CD14-positive monocyte (primary cell): ENCODE results near the gene MAB21L1. TPM values are rescaled to one million over a fixed set of nuclear protein-coding genes. Genes with fewer than 3 reads are reported as not detected.

ENCODE experiments used
- DNase-seq, 3 donors: peaks; one replicate each; pipeline ENCODE4 v3.0.0-alpha.2; 2011 to 2022
- H2AFZ ChIP-seq: 2 replicates; pipeline ENCODE4 v1.6.0; 2012; ENCODE audit warnings: mild to moderate bottlenecking, low read depth, low read length, inconsistent platforms; ENCODE audit not compliant: insufficient read depth, poor library complexity, severe bottlenecking
- H3K27ac ChIP-seq, 2 donors: 1 replicate in 1 of 2; 2 replicates in 1 of 2; pipeline ENCODE4 v1.5.1; 2012 to 2013; ENCODE audit warnings: low read length in 2 of 2, control low read depth in 1 of 2, inconsistent platforms in 1 of 2, low read depth in 1 of 2, mild to moderate bottlenecking in 1 of 2
- H3K27me3 ChIP-seq, 2 donors: one replicate each; pipeline versions ENCODE4 v1.6.0 to v1.6.1; 2011 to 2013; ENCODE audit warnings: low read length in 2 of 2; ENCODE audit not compliant: control insufficient read depth in 2 of 2, insufficient read depth in 2 of 2
- H3K36me3 ChIP-seq, 2 donors: replicated peaks in 1 of 2; 1 replicate in 1 of 2; 2 replicates in 1 of 2; pipeline versions ENCODE4 v1.5.1 to v1.6.1; 2012 to 2013; ENCODE audit warnings: low read length in 2 of 2, control low read depth in 1 of 2, inconsistent platforms in 1 of 2, mild to moderate bottlenecking in 1 of 2; ENCODE audit not compliant: insufficient read depth in 2 of 2, control insufficient read depth in 1 of 2
- H3K4me1 ChIP-seq, 2 donors: 1 replicate in 1 of 2; 2 replicates in 1 of 2; pipeline versions ENCODE4 v1.5.1 to v1.6.1; 2012 to 2013; ENCODE audit warnings: low read length in 2 of 2, control low read depth in 1 of 2, inconsistent platforms in 1 of 2, mild to moderate bottlenecking in 1 of 2, moderate library complexity in 1 of 2; ENCODE audit not compliant: insufficient read depth in 2 of 2, control insufficient read depth in 1 of 2
- H3K4me2 ChIP-seq: replicated peaks from 2 replicates; pipeline ENCODE3; 2012; ENCODE audit warnings: low read length, moderate library complexity, mild to moderate bottlenecking; ENCODE audit not compliant: poor library complexity, severe bottlenecking; ENCODE audit errors: extremely low read depth
- H3K4me3 ChIP-seq, 3 experiments: fragments of 200-600 bp in 1 of 3; sonication (generic) in 1 of 3; replicated peaks in 1 of 3; 1 replicate in 2 of 3; 2 replicates in 1 of 3; pipeline ENCODE4 v1.5.1; 2011 to 2013; ENCODE audit warnings: low read length in 3 of 3, mild to moderate bottlenecking in 3 of 3, control low read depth in 2 of 3, low read depth in 2 of 3, inconsistent platforms in 1 of 3, moderate library complexity in 1 of 3
- H3K79me2 ChIP-seq: 2 replicates; pipeline ENCODE4 v1.6.0; 2012; ENCODE audit warnings: mild to moderate bottlenecking, control low read depth, inconsistent platforms, low read length, moderate library complexity; ENCODE audit not compliant: insufficient read depth
- H3K9ac ChIP-seq: 2 replicates; pipeline ENCODE4 v1.6.0; 2017; ENCODE audit warnings: low read length, mild to moderate bottlenecking; ENCODE audit not compliant: insufficient read depth, poor library complexity, severe bottlenecking
- H3K9me3 ChIP-seq, 2 donors: replicated peaks in 1 of 2; 1 replicate in 1 of 2; 2 replicates in 1 of 2; pipeline versions ENCODE4 v1.5.1 to v1.6.1; 2012 to 2013; ENCODE audit warnings: low read length in 2 of 2, control low read depth in 1 of 2; ENCODE audit not compliant: control insufficient read depth in 1 of 2, insufficient read depth in 1 of 2
- H4K20me1 ChIP-seq: 2 replicates; pipeline ENCODE4 v1.6.0; 2012; ENCODE audit warnings: mild to moderate bottlenecking, low read length, control low read depth, moderate library complexity; ENCODE audit not compliant: insufficient read depth
- H3K27ac Mint-ChIP-seq, 7 donors: one replicate each; pipeline ENCODE4 v1.8.0; 2020; ENCODE audit warnings: mild to moderate bottlenecking in 7 of 7, mixed read lengths in 7 of 7, moderate library complexity in 6 of 7, inconsistent platforms in 2 of 7
- H3K27me3 Mint-ChIP-seq, 3 donors: one replicate each; pipeline ENCODE4 v1.8.0; 2021 to 2022; ENCODE audit warnings: low read depth in 3 of 3, mild to moderate bottlenecking in 3 of 3, mixed read lengths in 3 of 3, moderate library complexity in 3 of 3, inconsistent platforms in 1 of 3
- H3K36me3 Mint-ChIP-seq, 2 donors: one replicate each; pipeline ENCODE4 v1.8.0; 2020; ENCODE audit warnings: mixed read lengths in 2 of 2, inconsistent platforms in 1 of 2, mild to moderate bottlenecking in 1 of 2
- H3K4me1 Mint-ChIP-seq: one replicate; pipeline ENCODE4 v1.8.0; 2020; ENCODE audit warnings: mild to moderate bottlenecking, mixed read lengths
- H3K4me3 Mint-ChIP-seq, 2 donors: one replicate each; pipeline ENCODE4 v1.8.0; 2020; ENCODE audit warnings: mild to moderate bottlenecking in 2 of 2, mixed read lengths in 2 of 2, moderate library complexity in 1 of 2
- H3K9me3 Mint-ChIP-seq, 7 donors: one replicate each; pipeline ENCODE4 v1.8.0; 2020 to 2022; ENCODE audit warnings: mixed read lengths in 7 of 7, mild to moderate bottlenecking in 6 of 7, moderate library complexity in 6 of 7, inconsistent platforms in 2 of 7
- WGBS: methylation state at CpG from one replicate; pipeline ENCODE4 v1.1.5; 2013; ENCODE audit warnings: missing lambda C conversion rate; ENCODE audit not compliant: insufficient coverage; 5-methylcytosine and 5-hydroxymethylcytosine counted together
- intact Hi-C, 2 donors: fragments of 100-400 bp; cut with micrococcal nuclease; formaldehyde crosslinking; loops; one replicate each; pipeline versions ENCODE4 v1.15.0 to v1.15.1; 2023
- polyA minus RNA-seq: library from RNA; depleted of rRNA, polyadenylated mRNA; stranded (reverse); fragments of >200 nt; gene quantifications from 2 replicates; pipeline ENCODE4 v1.2.3, GENCODE V29; 2012
- polyA plus RNA-seq, 3 donors: library from polyadenylated mRNA; depleted of rRNA in 1 of 3; unstranded in 2 of 3; stranded (reverse) in 1 of 3; fragments of 300-500 nt in 2 of 3; fragments of >200 nt in 1 of 3; fragmentation: Illumina TruSeq in 2 of 3; gene quantifications; 1 replicate in 2 of 3; 2 replicates in 1 of 3; pipeline ENCODE4 v1.2.3, GENCODE V29; 2012 to 2021
- total RNA-seq, 12 experiments: library from RNA in 1 of 12; stranded (reverse) in 1 of 12; fragments of 120-200 nt in 1 of 12; gene quantifications; one replicate each; pipeline ENCODE4 v1.2.4 and lab custom pipeline; 2013 to 2026; ENCODE audit warnings: mixed read lengths in 6 of 12, inconsistent platforms in 1 of 12
- TF ChIP-seq, protein P1 (sequence below): fragments of 200-600 bp; IDR thresholded peaks from one replicate; pipeline ENCODE4 v1.8.0; 2022; ENCODE audit warnings: antibody characterized with exemption, mild to moderate bottlenecking

The MAB21L1 gene
- 0.04 TPM for total RNA-seq (2013)
- polyA plus RNA-seq (not detected), polyA minus RNA-seq (not detected in 2 replicates), total RNA-seq (lab: John Stamatoyannopoulos, UW) (0 to 1.1 (median 0) reads per million in 11 experiments)

DNA sequence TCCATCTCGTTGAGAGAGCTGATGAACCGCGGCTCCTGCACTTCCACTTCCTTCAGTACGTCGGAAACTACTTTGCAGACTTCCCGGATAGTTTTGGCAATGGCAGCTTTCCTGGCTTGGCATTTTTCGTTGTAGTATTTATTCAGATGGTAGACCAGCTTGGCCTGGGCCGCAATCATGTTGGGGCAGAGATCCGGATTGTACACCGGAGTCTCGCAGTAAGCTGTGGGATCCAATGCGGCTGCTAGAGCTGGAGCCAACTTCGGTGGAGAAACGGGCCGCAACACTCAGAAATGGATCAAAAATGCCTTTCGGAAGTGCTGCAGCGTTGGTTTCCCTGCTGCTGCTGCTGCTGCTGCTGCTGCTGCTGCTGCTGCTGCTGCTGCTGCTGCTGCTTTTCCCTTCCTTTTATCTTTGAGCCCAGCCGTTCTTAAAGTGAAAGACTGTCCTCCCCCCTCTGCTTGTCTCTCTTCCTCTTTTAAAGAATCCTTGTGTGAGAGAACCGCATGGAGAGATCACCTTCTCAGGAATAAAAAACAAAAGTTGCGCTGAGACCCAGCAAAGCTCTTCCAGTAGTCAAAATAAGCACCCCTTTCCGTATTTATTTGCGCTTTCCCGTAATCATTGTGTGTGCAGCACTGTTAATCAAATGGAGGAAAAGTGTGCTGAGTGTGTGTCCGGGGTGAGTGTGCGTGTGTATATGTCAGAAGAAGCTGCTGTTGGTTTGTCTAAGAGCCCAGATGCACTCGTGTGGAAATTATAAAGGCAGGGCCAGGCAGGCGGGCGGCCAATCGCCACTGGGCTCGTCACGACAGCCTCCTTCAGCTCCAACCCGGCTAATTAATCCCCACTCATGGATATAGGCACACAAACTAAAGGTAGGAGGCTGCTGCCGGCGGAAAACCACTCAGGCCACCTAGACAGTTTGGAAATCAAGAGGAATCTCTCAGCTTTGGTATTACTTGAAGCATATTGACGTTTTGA is at the start of gene MAB21L1:
TSS of gene MAB21L1 (minus strand) at position 730 of the 984 bp plus-strand sequence. CDS start at position 179, 551 bp downstream.
- no peak within 1 kb of the TSS for H3K27ac ChIP-seq
- H3K27ac Mint-ChIP-seq = peak within 1 kb of the TSS in 4 of 7 donors; percentile 7 to 88 (median 38)
- peak within 1 kb of the TSS; percentile 29 to 68 (median 40) for H3K4me3 ChIP-seq
- H3K27me3 ChIP-seq = peaks cover 82 to 99% of the 10 kb centered on the region in 2 donors
- H3K4me3 Mint-ChIP-seq = peak within 1 kb of the TSS; percentile 82 to 96
- 5% methylated on average over 20 of the region's 35 CpGs for WGBS
- H3K4me1 ChIP-seq = peaks cover 20 to 21% of the 10 kb centered on the region in 2 donors
- H3K27me3 Mint-ChIP-seq = peaks cover 89 to 94% (median 89%) of the 10 kb centered on the region in 3 donors
- H3K36me3 ChIP-seq = no peaks in the 10 kb centered on the region
- TF ChIP-seq, protein P1, sequence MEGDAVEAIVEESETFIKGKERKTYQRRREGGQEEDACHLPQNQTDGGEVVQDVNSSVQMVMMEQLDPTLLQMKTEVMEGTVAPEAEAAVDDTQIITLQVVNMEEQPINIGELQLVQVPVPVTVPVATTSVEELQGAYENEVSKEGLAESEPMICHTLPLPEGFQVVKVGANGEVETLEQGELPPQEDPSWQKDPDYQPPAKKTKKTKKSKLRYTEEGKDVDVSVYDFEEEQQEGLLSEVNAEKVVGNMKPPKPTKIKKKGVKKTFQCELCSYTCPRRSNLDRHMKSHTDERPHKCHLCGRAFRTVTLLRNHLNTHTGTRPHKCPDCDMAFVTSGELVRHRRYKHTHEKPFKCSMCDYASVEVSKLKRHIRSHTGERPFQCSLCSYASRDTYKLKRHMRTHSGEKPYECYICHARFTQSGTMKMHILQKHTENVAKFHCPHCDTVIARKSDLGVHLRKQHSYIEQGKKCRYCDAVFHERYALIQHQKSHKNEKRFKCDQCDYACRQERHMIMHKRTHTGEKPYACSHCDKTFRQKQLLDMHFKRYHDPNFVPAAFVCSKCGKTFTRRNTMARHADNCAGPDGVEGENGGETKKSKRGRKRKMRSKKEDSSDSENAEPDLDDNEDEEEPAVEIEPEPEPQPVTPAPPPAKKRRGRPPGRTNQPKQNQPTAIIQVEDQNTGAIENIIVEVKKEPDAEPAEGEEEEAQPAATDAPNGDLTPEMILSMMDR = no peak
- DNase-seq = peak in 1 of 3 donors; percentile 30
- no peaks in the 10 kb centered on the region for H3K79me2 ChIP-seq
- peaks cover 0 to 34% (median 24%) of the 10 kb centered on the region in 7 donors for H3K9me3 Mint-ChIP-seq
- H2AFZ ChIP-seq = peak within 1 kb of the TSS; percentile 52
- peak within 1 kb of the TSS; percentile 22 for H3K9ac ChIP-seq
- peaks cover 32% of the 10 kb centered on the region for H3K4me1 Mint-ChIP-seq
- peaks cover 0 to 29% of the 10 kb centered on the region in 2 donors for H3K9me3 ChIP-seq
- H3K36me3 Mint-ChIP-seq = peaks cover 4 to 15% of the 10 kb centered on the region in 2 donors
- H4K20me1 ChIP-seq = no peaks in the 10 kb centered on the region
- H3K4me2 ChIP-seq = peak within 1 kb of the TSS; percentile 77
- intact Hi-C loops = no loop called here

DNA sequence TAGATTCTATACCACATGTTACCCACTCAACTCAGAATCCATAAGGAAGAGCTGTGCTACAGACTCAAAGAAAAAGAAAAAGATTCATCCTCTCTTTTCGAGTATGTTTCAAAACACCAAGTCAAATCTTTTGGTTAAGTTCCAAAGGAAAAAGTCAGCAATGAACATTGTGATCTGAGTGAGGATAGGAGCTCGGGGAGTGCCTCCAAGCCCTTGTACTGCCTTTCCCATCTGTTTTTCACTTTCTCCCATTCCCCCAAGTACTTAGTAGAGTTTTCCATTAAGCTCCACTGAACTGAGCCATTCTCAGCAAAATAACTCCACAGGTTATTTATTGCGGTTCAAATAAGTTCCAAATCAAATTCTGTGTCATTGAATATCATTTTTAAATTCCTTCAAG is 47.7 kb upstream of the MAB21L1 start:
- WGBS = no CpG with 5 or more reads among the region's 3 CpGs
- no peaks in the 10 kb centered on the region for H3K4me1 ChIP-seq
- no peaks in the 10 kb centered on the region for H3K4me1 Mint-ChIP-seq
- TF ChIP-seq, protein P1 = no peak
- H3K27ac ChIP-seq = no peak overlapping the region
- no peak for DNase-seq
- no peaks in the 10 kb centered on the region for H3K36me3 Mint-ChIP-seq
- H3K4me2 ChIP-seq = no peak overlapping the region
- no peak overlapping the region for H2AFZ ChIP-seq
- H3K9ac ChIP-seq = no peak overlapping the region
- no peaks in the 10 kb centered on the region for H3K79me2 ChIP-seq
- peaks cover 0 to 2% (median 0%) of the 10 kb centered on the region in 3 donors for H3K27me3 Mint-ChIP-seq
- H3K4me3 ChIP-seq = no peak overlapping the region
- peaks cover 0 to 9% of the 10 kb centered on the region in 2 donors for H3K9me3 ChIP-seq
- intact Hi-C loops = no loop called here
- peaks cover 0 to 13% (median 6%) of the 10 kb centered on the region in 7 donors for H3K9me3 Mint-ChIP-seq
- H3K4me3 Mint-ChIP-seq = no peak overlapping the region
- no peak overlapping the region for H3K27ac Mint-ChIP-seq
- H3K27me3 ChIP-seq = no peaks in the 10 kb centered on the region
- H4K20me1 ChIP-seq = no peaks in the 10 kb centered on the region
- H3K36me3 ChIP-seq = no peaks in the 10 kb centered on the region
